Mucosa of descending colon (tissue), 3 donors: ENCODE measurements around the gene SLC2A2. TPM values are rescaled to one million over a fixed set of nuclear protein-coding genes. Genes with fewer than 3 reads are reported as not detected.

Experiments used
- ATAC-seq: fragments of 200-7000 bp; cut with Tn5 transposase; one replicate; pipeline ENCODE4 v1.9.1; 2020; ENCODE audit warnings: mild to moderate bottlenecking, moderate library complexity
- DNase-seq, 3 donors: peaks; one replicate each; pipeline ENCODE4 v3.0.0-alpha.2; 2020
- H3K36me3 ChIP-seq: fragments of 200-600 bp; one replicate; pipeline ENCODE4 v1.8.0; 2021; ENCODE audit warnings: low read depth, mild to moderate bottlenecking
- H3K4me1 ChIP-seq: fragments of 200-600 bp; one replicate; pipeline ENCODE4 v1.8.0; 2021; ENCODE audit warnings: low read depth, mild to moderate bottlenecking
- H3K4me3 ChIP-seq: fragments of 200-600 bp; one replicate; pipeline ENCODE4 v1.8.0; 2021; ENCODE audit warnings: mild to moderate bottlenecking
- H3K9me3 ChIP-seq: fragments of 200-600 bp; one replicate; pipeline ENCODE4 v1.8.0; 2021; ENCODE audit warnings: mild to moderate bottlenecking
- CTCF ChIP-seq: fragments of 200-600 bp; IDR thresholded peaks from one replicate; pipeline ENCODE4 v1.8.0; 2022; ENCODE audit warnings: antibody characterized with exemption, mild to moderate bottlenecking
- intact Hi-C, 2 donors: fragments of 100-400 bp; cut with DNase I in 1 of 2; cut with micrococcal nuclease in 1 of 2; formaldehyde crosslinking; loops; one replicate each; pipeline versions ENCODE4 v1.11.0 to v1.11.1; 2022; cut with DNase I, micrococcal nuclease
- total RNA-seq, 3 donors: library from RNA; stranded (reverse); fragmentation: NEBNext Ultra II Directional in 2 of 3; extraction: Animal tissue kit (Norgen Biotek cat#: 25700) in 2 of 3; gene quantifications; one replicate each; pipeline versions ENCODE4 v1.2.1 to v1.2.4, GENCODE V29; 2021 to 2023
- donor health status: DM: no; HTN: no; CAD: no; lungs with moderate emphysema.
- donor health status: DM: no; HTN: no; CAD: no.
- donor health status: DM: no; HTN: yes; CAD: no.

Gene SLC2A2
- total RNA-seq, 3 donors from 2014 or later = not detected

- TF ChIP-seq CTCF = no peak
- H3K4me3 ChIP-seq = no peak overlapping the region
- ATAC-seq (peak; percentile 98), DNase-seq (no peak)
- H3K4me1 ChIP-seq = no peaks in the 10 kb centered on the region
- H3K9me3 ChIP-seq = no peaks in the 10 kb centered on the region
- H3K36me3 ChIP-seq = no peaks in the 10 kb centered on the region
- intact Hi-C loops = no loop called here
Observed at GRCh38 chr3:170985304-170985703, 41.2 kb downstream of the SLC2A2 start.

GRCh38 chr3:170982733-170983132, 43.8 kb downstream of the SLC2A2 start:
- Histone ChIP-seq H3K4me3 (no peak overlapping the region), H3K9me3 (no peaks in the 10 kb centered on the region), H3K4me1 (no peaks in the 10 kb centered on the region), H3K36me3 (no peaks in the 10 kb centered on the region)
- intact Hi-C loops = no loop called here
- DNase-seq (no peak), ATAC-seq (no peak)
- TF ChIP-seq CTCF = no peak

- no peaks in the 10 kb centered on the region for H3K36me3 ChIP-seq
- H3K4me1 ChIP-seq = no peaks in the 10 kb centered on the region
- intact Hi-C loops = no loop called here
- H3K9me3 ChIP-seq = no peaks in the 10 kb centered on the region
- H3K4me3 ChIP-seq = no peak overlapping the region
- ATAC-seq = no peak
- DNase-seq = no peak
- no peak for TF ChIP-seq CTCF
Observed at GRCh38 chr3:170980399-170980798, 46.1 kb downstream of the SLC2A2 start.

GRCh38 chr3:170977949-170978745, 48.4 kb downstream of the SLC2A2 start:
- no peak for TF ChIP-seq CTCF
- Histone ChIP-seq H3K9me3 (no peaks in the 10 kb centered on the region), H3K4me1 (no peaks in the 10 kb centered on the region), H3K4me3 (no peak overlapping the region), H3K36me3 (no peaks in the 10 kb centered on the region)
- intact Hi-C loops = no loop called here
- ATAC-seq (no peak), DNase-seq (no peak)

- intact Hi-C loops = no loop called here
- DNase-seq (no peak), ATAC-seq (no peak)
- H3K36me3 ChIP-seq = no peaks in the 10 kb centered on the region
- H3K9me3 ChIP-seq = no peaks in the 10 kb centered on the region
- TF ChIP-seq CTCF = no peak
- H3K4me1 ChIP-seq = no peaks in the 10 kb centered on the region
- no peak overlapping the region for H3K4me3 ChIP-seq
Observed at GRCh38 chr3:170976190-170976519, 50.4 kb downstream of the SLC2A2 start.
